HFFc6 (cell line): ENCODE results near the gene PUS1. TPM values are rescaled to one million over a fixed set of nuclear protein-coding genes. Genes with fewer than 3 reads are reported as not detected.

Experiments
- DNase-seq: peaks from one replicate; pipeline ENCODE4 v3.0.0-alpha.2; 2018
- H3K27ac Mint-ChIP-seq: 2 replicates; pipeline ENCODE4 v1.8.0; 2020; ENCODE audit warnings: mild to moderate bottlenecking, mixed read lengths
- H3K27me3 Mint-ChIP-seq: 2 replicates; pipeline ENCODE4 v1.8.0; 2021; ENCODE audit warnings: mild to moderate bottlenecking, moderate library complexity, mixed read lengths; ENCODE audit not compliant: insufficient read depth
- H3K36me3 Mint-ChIP-seq: 2 replicates; pipeline ENCODE4 v1.8.0; 2021; ENCODE audit warnings: low read depth, mixed read lengths
- H3K4me1 Mint-ChIP-seq: 2 replicates; pipeline ENCODE4 v1.8.0; 2020; ENCODE audit warnings: low read depth, mixed read lengths
- H3K4me3 Mint-ChIP-seq: 2 replicates; pipeline ENCODE4 v1.8.0; 2020; ENCODE audit warnings: mild to moderate bottlenecking, moderate library complexity, mixed read lengths
- H3K9me3 Mint-ChIP-seq: 2 replicates; pipeline ENCODE4 v1.8.0; 2020; ENCODE audit warnings: mild to moderate bottlenecking, mixed read lengths
- total RNA-seq, 6 experiments: library from RNA; stranded (reverse); fragmentation: NEBNext Ultra II Directional; extraction: Animal tissue kit (Norgen Biotek cat#: 25700); gene quantifications; 2 replicates in 1 of 6; 3 replicates in 5 of 6; pipeline ENCODE4 v1.2.3, GENCODE V29; 2021
- TF ChIP-seq, protein P1 (sequence below): fragments of 200-600 bp; sonication (generic); IDR thresholded peaks from 2 replicates; pipeline ENCODE4 v1.5.0; 2021; ENCODE audit warnings: antibody characterized with exemption, mild to moderate bottlenecking

PUS1 gene
- total RNA-seq, 6 experiments from 2014 or later: 26.2 to 37.7 (median 29.8) TPM

GRCh38 chr12:131909752-131910219 is 19.3 kb upstream of the PUS1 start:
- DNase-seq: no peak
- Mint-ChIP-seq H3K4me3 (no peak overlapping the region), H3K27me3 (peaks cover 2% of the 10 kb centered on the region), H3K36me3 (no peaks in the 10 kb centered on the region), H3K27ac (no peak overlapping the region), H3K4me1 (peaks cover 12% of the 10 kb centered on the region), H3K9me3 (no peaks in the 10 kb centered on the region)
- TF ChIP-seq, protein P1, sequence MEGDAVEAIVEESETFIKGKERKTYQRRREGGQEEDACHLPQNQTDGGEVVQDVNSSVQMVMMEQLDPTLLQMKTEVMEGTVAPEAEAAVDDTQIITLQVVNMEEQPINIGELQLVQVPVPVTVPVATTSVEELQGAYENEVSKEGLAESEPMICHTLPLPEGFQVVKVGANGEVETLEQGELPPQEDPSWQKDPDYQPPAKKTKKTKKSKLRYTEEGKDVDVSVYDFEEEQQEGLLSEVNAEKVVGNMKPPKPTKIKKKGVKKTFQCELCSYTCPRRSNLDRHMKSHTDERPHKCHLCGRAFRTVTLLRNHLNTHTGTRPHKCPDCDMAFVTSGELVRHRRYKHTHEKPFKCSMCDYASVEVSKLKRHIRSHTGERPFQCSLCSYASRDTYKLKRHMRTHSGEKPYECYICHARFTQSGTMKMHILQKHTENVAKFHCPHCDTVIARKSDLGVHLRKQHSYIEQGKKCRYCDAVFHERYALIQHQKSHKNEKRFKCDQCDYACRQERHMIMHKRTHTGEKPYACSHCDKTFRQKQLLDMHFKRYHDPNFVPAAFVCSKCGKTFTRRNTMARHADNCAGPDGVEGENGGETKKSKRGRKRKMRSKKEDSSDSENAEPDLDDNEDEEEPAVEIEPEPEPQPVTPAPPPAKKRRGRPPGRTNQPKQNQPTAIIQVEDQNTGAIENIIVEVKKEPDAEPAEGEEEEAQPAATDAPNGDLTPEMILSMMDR: no peak

GRCh38 chr12:131910302-131911027 is 18.6 kb upstream of the PUS1 start:
- H3K9me3 Mint-ChIP-seq: no peaks in the 10 kb centered on the region
- H3K27me3 Mint-ChIP-seq: peaks cover 2% of the 10 kb centered on the region
- no peak overlapping the region for H3K27ac Mint-ChIP-seq
- TF ChIP-seq, protein P1: no peak
- H3K4me1 Mint-ChIP-seq: peaks cover 12% of the 10 kb centered on the region
- H3K36me3 Mint-ChIP-seq: no peaks in the 10 kb centered on the region
- H3K4me3 Mint-ChIP-seq: no peak overlapping the region
- no peak for DNase-seq

- no peak overlapping the region for H3K27ac Mint-ChIP-seq
- TF ChIP-seq, protein P1: no peak
- no peaks in the 10 kb centered on the region for H3K36me3 Mint-ChIP-seq
- H3K9me3 Mint-ChIP-seq: no peaks in the 10 kb centered on the region
- H3K4me1 Mint-ChIP-seq: peaks cover 12% of the 10 kb centered on the region
- no peak overlapping the region for H3K4me3 Mint-ChIP-seq
- no peaks in the 10 kb centered on the region; the same call in 1 of the 2 replicates for H3K27me3 Mint-ChIP-seq
- DNase-seq: no peak
Measured at GRCh38 chr12:131911028-131911650, 17.9 kb upstream of the PUS1 start.

- Mint-ChIP-seq H3K27ac (peak overlapping the region; percentile 70), H3K27me3 (no peaks in the 10 kb centered on the region; the same call in 1 of the 2 replicates), H3K4me1 (peaks cover 12% of the 10 kb centered on the region), H3K9me3 (no peaks in the 10 kb centered on the region), H3K4me3 (no peak overlapping the region), H3K36me3 (no peaks in the 10 kb centered on the region)
- TF ChIP-seq, protein P1: no peak; the same call in 1 of the 2 replicates
- no peak for DNase-seq
Measured at GRCh38 chr12:131911851-131912477, 17.1 kb upstream of the PUS1 start.

GRCh38 chr12:131912518-131913274 is 16.4 kb upstream of the PUS1 start:
- TF ChIP-seq, protein P1: peak; percentile 38
- DNase-seq: peak; percentile 84
- Mint-ChIP-seq H3K4me3 (no peak overlapping the region), H3K9me3 (no peaks in the 10 kb centered on the region), H3K27me3 (no peaks in the 10 kb centered on the region; the same call in 1 of the 2 replicates), H3K36me3 (no peaks in the 10 kb centered on the region), H3K27ac (peak overlapping the region; percentile 70), H3K4me1 (peaks cover 12% of the 10 kb centered on the region)
